Fibroblast of peridontal ligament (primary cell): Measurements from ENCODE around the gene LTV1.
"Not testable (repeated sequence)": the region's sequence is repeated elsewhere in the genome, so short reads cannot be mapped to it uniquely, and the experiment has no call there.

ENCODE experiments used
- DNase-seq: peaks from one replicate; pipeline ENCODE4 v3.0.0-alpha.2; 2010; ENCODE audit errors: extremely low read depth

LTV1 gene, protein sequence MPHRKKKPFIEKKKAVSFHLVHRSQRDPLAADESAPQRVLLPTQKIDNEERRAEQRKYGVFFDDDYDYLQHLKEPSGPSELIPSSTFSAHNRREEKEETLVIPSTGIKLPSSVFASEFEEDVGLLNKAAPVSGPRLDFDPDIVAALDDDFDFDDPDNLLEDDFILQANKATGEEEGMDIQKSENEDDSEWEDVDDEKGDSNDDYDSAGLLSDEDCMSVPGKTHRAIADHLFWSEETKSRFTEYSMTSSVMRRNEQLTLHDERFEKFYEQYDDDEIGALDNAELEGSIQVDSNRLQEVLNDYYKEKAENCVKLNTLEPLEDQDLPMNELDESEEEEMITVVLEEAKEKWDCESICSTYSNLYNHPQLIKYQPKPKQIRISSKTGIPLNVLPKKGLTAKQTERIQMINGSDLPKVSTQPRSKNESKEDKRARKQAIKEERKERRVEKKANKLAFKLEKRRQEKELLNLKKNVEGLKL

DNA sequence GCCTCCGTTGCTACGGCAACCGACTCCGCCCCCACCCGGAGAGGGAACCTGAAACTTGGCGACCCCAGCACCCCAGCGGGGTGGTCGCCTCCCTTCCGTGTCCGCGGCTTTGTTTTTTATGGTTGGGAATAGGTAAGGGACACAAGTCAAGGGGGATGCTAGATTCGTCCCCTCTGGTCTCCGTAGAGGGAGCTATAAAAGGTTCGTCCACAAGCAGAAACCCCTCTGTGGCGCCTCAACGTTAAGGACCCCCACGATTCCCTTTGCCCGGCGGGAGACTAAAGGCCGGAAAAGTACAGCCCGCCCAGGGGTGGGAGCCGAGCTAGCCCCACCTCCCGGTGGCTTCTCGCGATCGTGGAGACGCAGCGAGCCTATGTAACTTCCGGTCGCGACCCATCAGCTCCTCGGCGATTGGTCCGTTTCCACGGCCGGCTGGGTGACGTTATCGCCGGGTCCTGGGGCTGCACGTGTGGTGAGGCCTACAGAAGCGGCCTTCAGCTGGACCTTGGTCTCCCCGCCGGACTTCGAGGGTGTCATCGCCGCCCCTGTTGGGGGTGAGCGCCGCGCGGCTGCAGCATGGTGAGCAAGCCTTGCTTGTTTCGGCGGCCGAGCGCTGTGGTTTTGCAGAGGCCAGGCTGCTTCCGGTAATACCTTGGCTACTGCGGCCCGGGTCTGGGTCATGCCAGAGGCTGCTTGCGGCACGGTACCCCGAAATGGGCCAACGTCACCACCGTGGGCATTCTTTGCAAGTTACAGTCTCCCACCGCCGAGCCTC is at the start of gene LTV1:
LTV1 (plus strand) TSS at position 437 of the 775 bp plus-strand sequence; CDS start at position 577, 140 bp downstream.
- DNase-seq: peak; percentile 96

DNA sequence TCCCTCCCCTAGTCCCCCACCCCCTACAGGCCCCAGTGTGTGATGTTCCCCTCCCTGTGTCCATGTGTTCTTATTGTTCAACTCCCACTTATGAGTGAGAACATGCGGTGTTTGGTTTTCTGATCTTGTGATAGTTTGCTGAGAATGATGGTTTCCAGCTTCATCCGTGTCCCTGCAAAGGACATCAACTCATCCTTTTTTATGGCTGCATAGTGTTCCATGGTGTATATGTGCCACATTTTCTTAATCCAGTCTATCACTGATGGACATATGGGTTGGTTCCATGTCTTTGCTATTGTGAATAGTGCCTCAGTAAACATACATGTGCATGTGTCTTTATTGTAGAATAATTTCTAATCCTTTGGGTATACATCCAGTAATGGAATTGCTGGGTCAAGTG is 46.6 kb upstream of the LTV1 start:
- DNase-seq: not testable (repeated sequence)

DNA sequence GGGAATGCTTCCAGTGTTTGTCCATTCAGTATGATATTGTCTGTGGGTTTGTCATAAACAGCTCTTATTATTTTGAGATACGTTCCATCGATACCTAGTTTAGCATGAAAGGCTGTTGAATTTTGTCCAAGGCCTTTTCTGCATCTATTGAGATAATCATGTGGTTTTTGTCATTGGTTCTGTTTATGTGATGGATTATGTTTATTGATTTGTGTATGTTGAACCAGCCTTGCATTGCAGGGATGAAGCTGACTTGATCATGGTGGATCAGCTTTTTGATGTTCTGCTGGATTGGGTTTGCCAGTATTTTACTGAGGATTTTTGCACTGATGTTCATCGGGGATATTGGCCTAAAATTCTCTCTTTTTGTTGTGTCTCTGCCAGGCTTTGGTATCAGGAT is 44.7 kb upstream of the LTV1 start:
- DNase-seq: not testable (repeated sequence)

DNA sequence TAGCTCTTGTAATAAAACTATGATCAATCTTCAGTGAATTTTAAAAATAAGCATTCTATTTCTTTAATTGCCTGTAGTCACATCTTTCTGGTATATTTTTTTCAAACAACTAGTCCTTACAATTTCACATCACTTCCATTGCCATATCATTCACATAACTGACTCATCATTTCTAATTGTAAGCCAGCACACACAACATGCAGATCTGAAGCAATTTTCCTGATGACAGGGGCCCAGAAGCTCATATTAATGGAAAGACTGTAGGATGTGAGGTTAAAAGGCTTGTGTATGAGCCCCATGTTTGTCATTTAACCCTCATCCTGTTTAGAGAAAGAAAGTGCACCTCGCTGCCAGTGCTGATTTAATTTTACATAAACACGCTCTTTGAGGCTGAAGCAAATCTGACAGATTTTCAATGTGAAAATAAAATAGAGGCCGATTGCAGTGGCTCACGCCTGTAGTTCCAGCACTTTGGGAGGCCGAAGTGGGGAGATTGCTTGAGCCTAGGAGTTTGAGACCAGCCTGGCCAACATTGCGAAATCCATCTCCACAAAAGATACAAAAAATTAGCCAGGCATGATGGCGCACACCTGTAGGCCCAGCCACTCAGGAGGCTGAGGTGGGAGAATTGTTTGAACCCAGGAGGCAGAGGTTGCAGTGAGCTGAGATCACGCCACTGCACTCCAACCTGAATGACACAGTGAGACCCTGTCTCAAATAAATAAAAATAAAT is 40.1 kb upstream of the LTV1 start:
- peak; percentile 75 for DNase-seq

DNA sequence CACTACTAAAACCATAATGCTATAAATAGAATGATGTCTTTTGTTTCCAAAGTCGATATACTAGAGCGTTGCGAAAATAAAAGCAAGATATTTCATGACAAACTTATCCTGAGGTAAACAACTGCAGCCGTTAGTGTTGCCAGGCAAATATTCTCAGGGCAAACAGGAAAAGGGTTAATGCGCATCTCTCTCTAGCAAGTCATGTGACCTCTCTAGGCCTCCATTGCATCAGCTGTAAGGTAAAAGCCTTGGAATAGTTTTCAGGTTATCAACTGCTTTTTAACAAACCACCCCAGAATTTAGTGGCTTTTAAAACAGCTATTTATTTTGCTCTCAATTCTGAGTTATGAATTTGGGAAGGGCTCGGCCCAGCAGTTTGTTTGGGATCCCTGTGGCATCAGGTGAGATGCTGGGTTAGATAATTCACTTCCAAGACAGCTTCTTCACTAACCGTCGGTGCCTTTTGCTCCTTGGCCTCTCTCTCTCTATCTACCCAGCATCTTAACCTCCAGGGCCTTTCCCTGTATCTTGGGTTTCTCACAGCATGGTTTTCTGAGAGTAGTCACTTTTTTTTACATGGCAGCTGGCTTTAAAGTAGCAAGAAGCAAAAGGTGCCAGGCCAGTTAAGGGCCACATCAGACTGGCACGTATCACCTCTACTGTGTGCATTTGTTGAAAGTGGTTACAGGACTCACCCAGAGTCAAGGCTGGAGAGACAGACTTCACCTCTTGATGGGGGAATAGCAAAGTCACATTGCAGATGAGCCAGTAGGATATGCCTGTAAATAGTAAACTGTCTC is 39.2 kb upstream of the LTV1 start:
- DNase-seq: no peak

DNA sequence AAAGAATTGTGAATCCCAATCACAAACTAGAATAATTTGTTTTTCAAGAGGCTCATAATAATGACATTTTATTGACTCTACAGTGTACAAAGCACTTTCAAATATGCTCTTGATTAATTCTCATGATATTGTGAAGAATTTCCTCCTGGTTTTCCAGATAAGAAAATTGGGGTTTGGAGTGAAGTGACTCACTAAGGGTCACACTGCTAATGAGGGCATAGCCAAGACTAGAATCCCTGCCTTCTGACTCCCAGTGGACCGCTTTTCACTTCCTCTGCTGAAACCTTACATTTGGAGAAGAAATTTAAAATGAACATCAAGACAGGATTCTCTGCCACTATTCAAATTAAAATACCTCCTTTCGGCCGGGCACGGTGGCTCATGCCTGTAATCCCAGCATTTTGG is 38.3 kb upstream of the LTV1 start:
- no peak for DNase-seq

DNA sequence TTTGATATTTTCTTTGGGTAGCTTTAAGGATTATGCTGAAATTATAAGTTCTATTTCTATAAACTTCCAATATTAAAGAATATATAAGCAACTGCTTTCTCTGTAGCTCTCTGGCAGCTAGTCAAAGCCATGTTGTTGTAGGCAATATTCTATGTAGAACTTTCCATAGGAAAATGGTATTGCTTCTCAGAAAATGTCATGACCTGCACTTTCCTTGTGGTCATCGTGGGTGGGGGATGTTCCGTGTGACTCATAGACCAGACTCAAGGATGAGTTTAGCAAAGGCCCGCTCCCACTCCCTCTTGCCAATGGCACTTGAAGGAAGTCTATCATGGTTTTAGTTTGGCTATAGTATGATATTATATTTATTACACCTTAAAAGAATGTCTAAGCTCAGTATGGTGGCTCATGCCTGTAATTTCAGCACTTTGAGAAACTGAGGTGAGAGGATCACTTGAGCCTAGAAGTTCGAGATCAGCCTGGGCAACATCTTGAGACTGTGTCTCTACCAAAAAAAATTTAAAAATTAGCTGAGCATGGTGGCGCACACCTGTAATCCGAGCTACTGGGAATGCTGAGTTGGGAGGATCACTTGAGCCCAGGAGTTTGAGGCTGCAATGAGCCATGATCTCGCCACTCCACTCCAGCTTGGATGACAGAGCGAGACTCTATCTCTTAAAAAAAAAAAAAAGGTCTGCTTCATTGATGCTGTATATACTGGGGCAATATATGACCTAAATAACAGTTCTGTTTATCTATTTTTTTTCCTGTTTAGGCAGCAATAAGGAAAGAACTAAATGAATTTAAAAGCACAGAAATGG is 36.6 kb upstream of the LTV1 start:
- DNase-seq: peak; percentile 78

DNA sequence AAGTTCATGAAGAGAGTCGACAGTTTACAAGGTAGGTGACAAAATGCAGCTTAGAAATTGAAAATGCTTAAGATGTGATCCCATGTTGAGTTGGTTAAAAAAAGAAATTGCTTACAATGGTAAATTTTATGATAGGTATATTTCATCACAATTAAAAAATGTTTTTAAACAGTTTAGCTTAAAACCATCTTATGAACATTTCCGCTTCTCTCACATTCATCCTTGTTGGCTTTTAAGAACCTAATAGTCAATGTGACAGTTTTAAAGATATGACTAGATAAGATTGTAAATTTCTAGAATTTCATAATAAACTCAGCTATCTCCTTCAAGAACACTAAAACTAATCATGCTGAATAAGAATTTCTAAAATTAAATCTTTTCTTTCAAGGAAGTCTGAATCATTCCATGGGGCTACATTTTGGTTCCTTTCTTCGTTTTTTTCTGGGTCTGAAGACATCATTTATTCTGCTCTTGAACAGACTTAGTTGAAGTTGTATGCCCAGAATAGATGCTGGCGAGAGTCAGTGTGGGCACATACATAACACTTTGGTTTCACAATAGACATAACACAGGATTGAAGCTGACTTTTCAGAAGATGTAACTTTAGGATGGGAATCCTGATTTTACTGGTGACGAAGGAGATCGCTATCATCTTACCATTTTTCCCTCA is 35.9 kb upstream of the LTV1 start:
- DNase-seq: peak; percentile 27

DNA sequence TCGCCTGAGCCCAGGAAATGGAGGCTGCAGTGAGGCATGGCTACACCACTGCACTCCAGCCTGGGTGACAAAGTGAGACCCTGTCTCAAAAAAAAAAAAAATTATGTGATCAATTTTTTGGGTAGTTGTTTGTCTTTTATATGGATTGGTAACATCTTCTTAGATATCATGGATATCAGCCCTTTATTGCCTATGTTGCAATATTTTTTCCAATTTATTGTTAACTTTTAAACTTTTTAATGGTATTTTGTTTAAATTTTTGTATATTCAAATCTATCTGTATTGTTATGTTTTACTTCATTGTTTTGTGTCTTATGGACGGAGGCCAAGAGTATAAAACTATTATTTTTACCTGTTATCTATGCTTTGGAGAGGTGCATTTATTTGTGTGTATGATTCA is 32.4 kb upstream of the LTV1 start:
- no peak for DNase-seq

DNA sequence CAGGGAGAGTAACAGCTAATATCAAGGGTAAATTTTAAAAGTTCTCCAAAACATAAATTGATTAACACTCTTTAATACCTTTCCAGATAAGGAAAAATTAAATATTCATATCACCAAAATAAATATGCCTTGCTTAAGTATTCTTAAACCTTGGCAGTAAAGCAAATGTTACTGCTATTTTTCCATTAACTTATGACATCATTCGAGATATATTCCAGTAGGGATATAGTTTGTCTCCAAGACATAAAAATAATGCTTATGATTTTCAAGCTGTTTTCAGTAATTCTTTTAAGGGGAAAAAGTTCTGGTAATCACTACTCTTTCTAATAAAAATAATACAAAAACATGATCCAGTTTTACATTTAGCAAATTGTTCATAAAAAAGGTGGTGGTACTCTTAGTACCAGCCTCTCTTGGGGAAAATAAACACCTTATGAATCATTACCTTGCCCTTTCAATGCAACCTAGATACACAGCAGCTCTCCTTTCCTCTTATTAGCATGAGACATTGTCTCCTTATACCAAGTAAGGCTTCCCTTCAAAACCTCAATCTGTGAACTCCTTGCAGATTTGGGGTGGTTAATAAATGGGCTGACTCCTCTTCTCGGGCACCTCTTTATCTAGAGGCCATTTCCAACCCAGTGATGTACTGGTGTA is 31.5 kb upstream of the LTV1 start:
- no peak for DNase-seq

DNA sequence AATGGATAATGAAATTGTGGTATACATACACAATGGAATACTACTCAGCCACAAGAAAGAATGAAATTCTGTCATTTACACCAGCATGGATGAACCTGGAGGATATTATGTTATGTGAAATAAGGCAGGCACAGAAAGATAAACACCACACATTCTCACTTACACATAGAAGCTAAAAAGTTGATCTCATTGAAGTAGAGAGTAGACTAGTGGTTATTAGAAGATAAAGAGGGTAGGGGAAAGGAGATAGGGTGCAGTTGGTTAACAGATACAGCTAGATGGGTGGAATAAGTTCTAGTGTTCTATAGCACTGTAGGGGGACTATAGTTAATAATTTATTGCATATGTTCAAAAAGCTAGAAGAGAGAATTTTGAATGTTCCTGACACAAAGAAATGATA is 25.5 kb upstream of the LTV1 start:
- DNase-seq: no peak

DNA sequence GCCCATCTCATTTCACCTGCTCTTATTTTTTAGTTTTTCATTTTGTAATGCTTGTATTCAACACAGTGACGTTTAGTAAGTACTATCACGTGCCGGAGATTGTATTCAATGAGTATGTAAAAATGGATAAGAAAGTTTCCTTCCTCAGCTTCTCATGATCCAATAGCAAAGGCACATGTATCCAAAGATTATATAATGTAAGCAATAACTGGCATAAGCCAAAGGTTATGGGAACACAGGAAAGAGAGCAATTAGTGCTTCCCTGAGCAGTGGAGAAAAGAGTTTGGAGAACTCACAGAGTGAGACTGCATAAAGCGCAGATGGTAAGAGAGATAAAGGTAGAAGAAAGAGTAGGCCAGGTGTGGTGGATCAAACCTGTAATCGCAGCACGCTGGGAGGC is 21.8 kb upstream of the LTV1 start:
- DNase-seq: no peak

DNA sequence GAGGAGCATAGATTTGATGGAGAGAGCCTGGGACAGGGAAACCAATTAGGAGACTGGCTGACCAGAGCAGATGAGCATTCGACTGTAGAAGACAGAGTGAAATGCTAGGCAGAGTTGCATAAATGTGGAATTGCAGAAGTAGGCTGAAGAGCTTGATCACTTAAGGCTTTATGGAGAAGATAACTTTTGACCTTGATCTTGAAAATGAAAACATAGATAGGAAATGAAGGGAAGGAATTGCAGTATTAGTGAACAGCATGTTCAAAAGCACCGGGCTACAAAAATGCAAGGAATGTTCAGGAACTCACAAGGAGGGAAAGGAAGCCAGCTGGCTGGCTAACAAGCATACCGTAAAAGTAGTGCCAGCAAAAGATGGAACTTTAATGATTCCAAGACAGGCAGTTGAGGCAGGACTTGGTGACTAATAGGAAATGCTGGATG is 20.5 kb upstream of the LTV1 start:
- peak; percentile 16 for DNase-seq

DNA sequence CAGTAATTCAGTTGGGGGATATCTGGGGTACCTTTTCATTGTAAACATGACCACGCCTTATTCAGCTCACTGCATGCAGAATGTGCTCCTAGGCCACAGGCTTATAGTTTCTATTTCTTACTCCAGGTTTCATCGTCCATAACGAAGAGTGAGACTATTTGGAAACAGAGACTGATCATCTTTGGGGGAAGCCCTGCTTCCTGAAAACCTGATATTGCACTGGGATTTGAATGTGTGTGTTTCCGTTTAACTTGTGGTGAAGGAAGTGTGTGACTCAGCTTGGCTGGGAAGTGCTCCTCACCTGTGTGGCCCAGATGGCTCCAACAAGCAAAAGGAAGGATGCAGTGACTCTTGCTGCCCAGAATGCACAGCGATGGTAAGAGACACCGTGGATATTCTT is 19.6 kb upstream of the LTV1 start:
- no peak for DNase-seq

DNA sequence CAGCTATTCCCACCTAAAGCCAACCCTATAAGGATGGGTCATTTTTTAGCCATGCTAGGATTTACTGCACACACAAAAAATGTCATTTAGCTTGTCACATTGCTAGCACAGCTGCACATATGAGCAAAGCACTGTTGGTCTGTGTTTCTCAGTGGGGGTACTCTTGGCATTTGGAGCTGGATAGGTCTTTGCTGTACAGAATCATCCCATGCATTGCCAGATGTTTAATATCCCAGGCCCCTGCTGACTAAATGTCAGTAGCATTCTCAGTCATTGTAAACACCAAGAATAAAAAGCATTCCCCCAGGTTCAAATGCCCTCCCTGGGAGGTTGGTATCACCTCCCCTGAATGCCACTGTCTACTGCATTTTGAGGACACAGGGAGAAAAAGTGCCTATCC is 14.6 kb upstream of the LTV1 start:
- no peak for DNase-seq

DNA sequence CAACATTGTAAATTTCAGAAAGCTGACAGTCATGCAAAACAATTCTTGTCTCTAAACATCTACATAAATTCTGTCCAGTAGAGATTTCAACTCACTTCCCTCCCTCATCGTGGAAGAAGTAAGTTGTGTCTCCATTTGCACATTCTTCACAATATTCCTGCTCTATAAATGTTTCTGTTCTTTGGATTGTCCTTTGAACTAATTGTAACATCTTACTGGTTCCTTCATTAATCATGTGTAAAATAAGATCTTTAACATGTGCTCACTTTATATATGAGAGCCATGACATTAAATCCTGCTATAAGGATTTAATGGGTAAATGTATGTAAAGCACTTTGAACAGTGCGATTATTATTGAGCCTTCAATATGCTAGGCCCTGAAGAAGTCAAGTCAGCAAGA is 7.0 kb upstream of the LTV1 start:
- no peak for DNase-seq

DNA sequence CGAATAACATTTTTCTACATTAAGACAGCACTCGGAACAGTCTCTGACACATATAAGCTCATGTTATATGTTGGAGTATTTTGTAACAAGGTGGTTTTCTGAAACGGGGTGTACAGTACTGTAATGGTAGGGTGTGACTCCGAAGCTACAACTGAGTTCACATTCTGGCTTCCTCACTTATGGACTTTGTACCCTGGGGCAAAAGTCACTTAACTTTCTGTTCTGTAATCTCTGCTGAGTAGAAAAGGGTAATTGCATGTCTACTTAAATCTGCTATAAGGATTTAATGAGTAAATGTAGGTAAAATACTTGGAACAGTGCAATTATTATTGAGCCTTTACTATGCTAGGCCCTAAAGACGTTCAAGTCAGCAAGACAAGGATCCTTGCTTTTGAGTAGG is 4.7 kb upstream of the LTV1 start:
- no peak for DNase-seq

DNA sequence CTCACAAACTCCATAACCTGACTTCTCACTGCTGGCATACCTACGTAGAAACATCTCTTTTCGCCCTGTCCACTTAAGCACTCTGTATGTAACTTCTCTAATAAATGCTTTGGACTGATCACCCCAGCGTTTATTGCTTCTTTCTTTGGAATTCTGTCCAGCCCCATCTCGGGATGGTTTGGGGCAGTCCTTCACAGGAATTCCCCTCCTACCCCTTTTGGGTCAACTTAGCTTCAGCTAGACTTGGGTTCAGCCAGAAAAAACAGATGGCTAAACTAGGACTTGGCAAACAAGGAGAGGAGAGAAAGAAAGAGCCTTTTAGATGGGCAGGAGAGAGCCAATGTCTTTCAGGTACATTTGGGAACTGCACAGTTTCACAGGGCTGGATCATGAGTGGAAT is 3.9 kb upstream of the LTV1 start:
- DNase-seq: no peak

DNA sequence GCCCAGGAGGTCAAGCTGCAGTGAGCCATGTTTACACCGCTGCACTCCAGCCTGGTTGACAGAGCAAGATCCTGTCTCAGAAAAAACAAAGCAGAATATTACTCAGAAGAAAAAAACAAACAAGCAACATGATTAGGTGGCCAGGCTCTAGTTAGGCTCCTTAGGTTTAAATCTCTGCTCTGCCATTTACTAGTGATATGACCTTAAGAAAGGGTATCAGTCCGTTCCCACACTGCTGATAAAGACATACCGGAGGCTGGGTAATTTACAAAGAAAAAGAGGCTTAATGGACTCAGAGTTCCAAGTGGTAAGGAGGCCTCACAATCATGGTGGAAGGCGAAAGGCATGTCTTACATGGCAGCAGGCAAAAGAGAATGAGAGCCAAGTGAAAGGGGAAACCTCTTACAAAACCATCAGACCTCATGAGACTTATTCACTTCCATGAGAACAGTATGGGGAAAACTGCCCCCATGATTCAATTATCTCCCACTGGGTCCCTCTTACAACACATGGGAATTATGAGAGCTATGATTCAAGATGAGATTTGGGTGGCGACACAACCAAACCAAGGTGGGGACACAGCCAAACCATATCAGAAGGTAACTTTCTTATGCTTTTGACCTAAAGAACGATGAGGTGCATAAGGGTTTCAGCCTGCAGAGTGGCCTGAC is 2.4 kb upstream of the LTV1 start:
- DNase-seq: no peak
